Activated CD8-positive, alpha-beta memory T cell treated with anti-CD3 and anti-CD28 coated beads for 1 hour (primary cell): ENCODE results near the gene DYNC1LI1.
A peak's percentile ranks its signal among the peaks of the same experiment; 100 is the strongest.
"Not testable (repeated sequence)": the region's sequence is repeated elsewhere in the genome, so short reads cannot be mapped to it uniquely, and the experiment has no call there.

Experiments used
- DNase-seq, 2 donors: peaks; one replicate each; pipeline ENCODE4 v3.0.0-alpha.2; 2020; ENCODE audit warnings: low read depth in 1 of 2; ENCODE audit errors: extremely low read depth in 1 of 2

Gene DYNC1LI1

GRCh38 chr3:32540899-32541298, 29.8 kb downstream of the DYNC1LI1 start:
- DNase-seq = no peak

- no peak for DNase-seq
Observed at GRCh38 chr3:32532434-32532833, 38.2 kb downstream of the DYNC1LI1 start.

- no peak for DNase-seq
Observed at GRCh38 chr3:32531010-32531647, 39.5 kb downstream of the DYNC1LI1 start.

GRCh38 chr3:32525720-32526119, 44.9 kb downstream of the DYNC1LI1 start:
- no peak for DNase-seq

- no peak for DNase-seq
Observed at GRCh38 chr3:32522682-32523081, 48.0 kb downstream of the DYNC1LI1 start.

GRCh38 chr3:32518921-32519320, 51.7 kb downstream of the DYNC1LI1 start:
- not testable (repeated sequence) for DNase-seq

- not testable (repeated sequence) for DNase-seq
Observed at GRCh38 chr3:32516751-32517150, 53.9 kb downstream of the DYNC1LI1 start.

GRCh38 chr3:32511005-32511404, 59.7 kb downstream of the DYNC1LI1 start:
- no peak for DNase-seq

GRCh38 chr3:32510075-32510724, 60.5 kb downstream of the DYNC1LI1 start:
- peak; percentile 23 to 27 for DNase-seq

- DNase-seq = no peak
Observed at GRCh38 chr3:32508711-32509110, 61.9 kb downstream of the DYNC1LI1 start.

GRCh38 chr3:32506466-32506865, 64.2 kb downstream of the DYNC1LI1 start:
- no peak for DNase-seq

GRCh38 chr3:32502946-32503286, 67.7 kb downstream of the DYNC1LI1 start:
- DNase-seq = no peak

- peak; percentile 24 to 65 for DNase-seq
Observed at GRCh38 chr3:32502118-32502945, 68.3 kb downstream of the DYNC1LI1 start, which contains the start of gene CMTM6. CMTM6 (minus strand) TSS chr3:32502852; CDS start chr3:32502745, 107 bp downstream.

- DNase-seq = no peak
Observed at GRCh38 chr3:32501783-32502117, 68.9 kb downstream of the DYNC1LI1 start.

- no peak for DNase-seq
Observed at GRCh38 chr3:32500880-32501782, 69.5 kb downstream of the DYNC1LI1 start.

GRCh38 chr3:32500231-32500630, 70.4 kb downstream of the DYNC1LI1 start:
- no peak for DNase-seq

- DNase-seq = no peak
Observed at GRCh38 chr3:32499585-32499984, 71.1 kb downstream of the DYNC1LI1 start.

GRCh38 chr3:32498992-32499391, 71.7 kb downstream of the DYNC1LI1 start:
- no peak for DNase-seq

GRCh38 chr3:32498252-32498651, 72.4 kb downstream of the DYNC1LI1 start:
- DNase-seq = no peak

- DNase-seq = no peak
Observed at GRCh38 chr3:32495609-32496008, 75.0 kb downstream of the DYNC1LI1 start.

- DNase-seq = no peak
Observed at GRCh38 chr3:32495085-32495484, 75.6 kb downstream of the DYNC1LI1 start.
